Measurements from ENCODE around the gene QSER1. TPM values are rescaled to one million over a fixed set of nuclear protein-coding genes. Genes with fewer than 3 reads are reported as not detected.
"Not testable (repeated sequence)": the region's sequence is repeated elsewhere in the genome, so short reads cannot be mapped to it uniquely, and the experiment has no call there.

The QSER1 gene
- total RNA-seq, 1 experiment from 2014 or later: 5.7 TPM

GRCh38 chr11:32947978-32948377, 55.4 kb downstream of the QSER1 start:
- no peaks in the 10 kb centered on the region for H3K9me3 ChIP-seq
- no peaks in the 10 kb centered on the region for H3K27me3 ChIP-seq
- peaks cover 4% of the 10 kb centered on the region; the same call in 1 of the 2 replicates for H3K36me3 ChIP-seq
- no peak for DNase-seq
- no peak overlapping the region for H3K4me3 ChIP-seq

DNA sequence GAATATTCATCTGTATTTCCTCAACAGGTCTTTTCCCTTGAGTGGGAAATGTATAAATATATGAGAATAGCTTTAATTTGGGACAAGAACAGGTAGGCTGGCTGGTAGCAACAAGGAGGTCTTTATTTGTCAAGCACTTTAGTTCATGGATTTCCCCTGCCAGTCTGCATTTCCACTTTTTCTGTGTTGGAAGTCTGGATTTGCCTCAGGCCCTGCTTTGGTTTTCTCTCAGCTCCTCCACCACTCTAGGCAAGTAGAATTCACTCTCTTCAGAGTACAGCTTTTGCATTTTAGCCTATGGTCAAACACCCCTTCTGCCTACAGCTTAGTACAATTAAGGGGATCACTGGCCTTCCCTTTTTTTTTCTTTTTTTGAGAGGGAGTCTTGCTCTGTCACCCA, 57.1 kb downstream of the QSER1 start:
- no peaks in the 10 kb centered on the region for H3K27me3 ChIP-seq
- no peaks in the 10 kb centered on the region for H3K9me3 ChIP-seq
- no peak for DNase-seq
- no peak overlapping the region for H3K4me3 ChIP-seq
- peaks cover 8% of the 10 kb centered on the region; the same call in 1 of the 2 replicates for H3K36me3 ChIP-seq

- H3K27me3 ChIP-seq: no peaks in the 10 kb centered on the region
- no peak for DNase-seq
- no peaks in the 10 kb centered on the region for H3K9me3 ChIP-seq
- peaks cover 14% of the 10 kb centered on the region for H3K36me3 ChIP-seq
- H3K4me3 ChIP-seq: no peak overlapping the region
Measured at GRCh38 chr11:32952421-32952820, 59.8 kb downstream of the QSER1 start.

DNA sequence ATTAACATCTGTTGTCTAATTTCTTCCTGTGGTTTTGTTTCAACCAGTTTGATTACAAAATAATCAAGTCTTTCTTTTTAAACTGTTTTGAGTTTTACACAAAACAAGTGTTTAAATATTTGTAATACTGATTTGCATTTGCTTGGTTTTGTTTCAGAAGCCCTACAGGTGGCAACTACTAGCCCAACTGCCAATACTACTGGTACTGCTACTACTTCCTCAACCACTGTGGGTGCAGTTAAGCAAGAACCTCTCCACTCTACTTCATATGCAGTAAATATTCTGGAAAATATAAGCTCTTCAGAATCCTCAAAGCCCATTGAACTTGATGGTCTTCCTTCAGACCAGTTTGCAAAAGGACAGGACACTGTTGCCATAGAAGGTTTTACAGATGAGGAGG, 61.1 kb downstream of the QSER1 start:
- DNase-seq: no peak
- no peak overlapping the region for H3K4me3 ChIP-seq
- H3K36me3 ChIP-seq: peaks cover 17% of the 10 kb centered on the region
- no peaks in the 10 kb centered on the region for H3K9me3 ChIP-seq
- H3K27me3 ChIP-seq: no peaks in the 10 kb centered on the region

DNA sequence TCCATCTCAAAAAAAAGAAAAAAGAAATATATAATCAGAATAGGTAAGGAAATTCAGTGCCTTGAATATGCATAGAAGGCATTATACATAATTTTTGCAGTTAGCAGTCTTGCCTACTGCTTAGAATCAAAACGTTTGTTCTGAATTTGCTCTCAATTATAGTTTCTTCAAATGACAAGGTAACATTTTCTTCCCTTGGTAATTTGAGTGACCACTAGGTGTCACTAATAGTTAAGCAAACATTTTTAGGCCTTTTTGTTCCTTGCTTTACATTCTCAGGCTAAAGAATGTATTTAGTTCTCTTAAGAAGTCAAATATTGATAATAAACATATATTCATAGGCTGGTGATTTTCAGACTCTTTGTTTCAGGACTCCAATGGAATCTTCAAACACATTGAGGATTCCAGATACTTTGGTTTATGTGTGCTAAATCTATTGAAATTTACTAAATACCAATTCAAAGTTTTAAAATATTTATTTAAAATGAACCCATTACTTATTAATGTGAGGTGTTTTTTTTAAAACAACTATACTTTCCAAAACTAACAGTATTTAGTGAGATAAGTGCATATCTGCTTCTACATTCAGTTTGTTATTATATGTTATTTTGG, 68.0 kb downstream of the QSER1 start:
- no peak for DNase-seq
- no peaks in the 10 kb centered on the region for H3K9me3 ChIP-seq
- peaks cover 37% of the 10 kb centered on the region for H3K36me3 ChIP-seq
- no peak overlapping the region for H3K4me3 ChIP-seq
- H3K27me3 ChIP-seq: no peaks in the 10 kb centered on the region

- Histone ChIP-seq H3K27me3 (no peaks in the 10 kb centered on the region), H3K9me3 (no peaks in the 10 kb centered on the region), H3K36me3 (peaks cover 35% of the 10 kb centered on the region), H3K4me3 (no peak overlapping the region)
- no peak for DNase-seq
Measured at GRCh38 chr11:32962016-32962415, 69.4 kb downstream of the QSER1 start.

DNA sequence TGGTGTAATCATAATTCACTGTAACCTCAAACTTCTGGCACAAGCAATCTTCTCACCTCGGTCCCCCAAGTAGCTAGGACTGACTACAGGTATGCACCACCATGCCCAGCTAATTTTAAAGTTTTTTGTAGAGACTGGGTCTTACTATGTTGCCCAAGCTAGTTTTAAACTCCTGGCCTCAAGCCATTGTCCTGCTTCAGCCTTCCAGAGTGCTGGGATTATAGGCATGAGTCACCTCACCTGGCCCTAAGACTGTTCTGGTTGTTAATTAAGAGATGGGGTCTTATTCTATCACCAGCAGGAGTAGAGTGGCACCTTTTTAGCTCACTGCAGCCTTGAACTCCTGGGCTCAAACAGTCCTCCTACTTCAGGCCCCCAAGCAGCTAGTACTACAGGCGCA, 71.1 kb downstream of the QSER1 start:
- DNase-seq: no peak
- H3K36me3 ChIP-seq: peaks cover 32% of the 10 kb centered on the region
- H3K27me3 ChIP-seq: no peaks in the 10 kb centered on the region
- H3K9me3 ChIP-seq: no peaks in the 10 kb centered on the region
- H3K4me3 ChIP-seq: no peak overlapping the region

DNA sequence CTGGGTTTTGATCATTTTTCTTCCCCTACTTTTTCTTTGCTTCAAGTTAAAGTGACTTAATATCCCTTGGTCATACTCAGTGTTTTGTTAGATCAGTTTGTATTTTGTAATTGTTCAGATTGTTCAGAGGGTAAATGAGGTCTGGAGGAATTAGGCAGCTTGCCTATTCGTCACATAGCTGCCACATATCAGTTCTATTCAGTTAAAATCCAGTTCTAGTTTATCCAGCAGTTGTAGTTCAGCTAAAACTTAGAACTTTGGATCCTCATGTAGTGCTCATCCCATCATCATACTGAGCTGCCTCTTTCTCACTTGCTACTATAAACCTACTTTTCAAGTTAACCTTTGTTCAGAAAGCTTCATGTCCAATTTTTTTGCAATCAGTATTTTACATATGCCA, 75.9 kb downstream of the QSER1 start:
- no peak for DNase-seq
- H3K36me3 ChIP-seq: peaks cover 12% of the 10 kb centered on the region

GRCh38 chr11:32972233-32972632, 79.6 kb downstream of the QSER1 start:
- peaks cover 14% of the 10 kb centered on the region for H3K36me3 ChIP-seq
- H3K9me3 ChIP-seq, H3K27me3 ChIP-seq, H3K4me3 ChIP-seq, DNase-seq: not testable (repeated sequence)

More for the DNA sequence above, 75.9 kb downstream of the QSER1 start:
- Histone ChIP-seq H3K9me3 (no peaks in the 10 kb centered on the region), H3K27me3 (no peaks in the 10 kb centered on the region), H3K4me3 (no peak overlapping the region)

GRCh38 chr11:32972781-32973180, 80.2 kb downstream of the QSER1 start:
- Histone ChIP-seq H3K4me3 (no peak overlapping the region), H3K9me3 (no peaks in the 10 kb centered on the region), H3K36me3 (peaks cover 14% of the 10 kb centered on the region), H3K27me3 (no peaks in the 10 kb centered on the region)
- no peak for DNase-seq

DNA sequence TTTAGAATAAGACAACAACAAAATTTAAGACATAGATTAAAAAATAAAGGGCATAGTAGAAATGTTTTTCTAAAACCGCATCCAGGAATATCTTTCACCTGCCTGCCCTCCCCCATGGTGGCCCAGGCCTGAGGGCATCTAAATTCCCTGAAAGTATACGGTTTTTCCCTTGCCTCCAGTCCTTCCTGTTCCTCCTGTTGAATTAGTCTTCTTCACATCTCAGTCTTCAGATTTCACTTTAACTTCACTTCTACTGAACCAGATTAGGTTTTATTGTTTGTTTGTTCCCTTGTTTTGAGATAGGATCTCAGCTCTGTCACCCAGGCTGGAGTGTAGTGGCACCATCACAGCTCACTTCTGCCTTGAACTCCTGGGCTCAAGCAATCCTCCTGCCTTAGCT, 90.0 kb downstream of the QSER1 start:
- Histone ChIP-seq H3K9me3 (no peaks in the 10 kb centered on the region), H3K4me3 (no peak overlapping the region)

GRCh38 chr11:32983506-32983905, 90.9 kb downstream of the QSER1 start:
- Histone ChIP-seq H3K36me3 (peaks cover 2% of the 10 kb centered on the region; the same call in 1 of the 2 replicates), H3K27me3 (no peaks in the 10 kb centered on the region), H3K9me3 (no peaks in the 10 kb centered on the region), H3K4me3 (no peak overlapping the region)
- no peak for DNase-seq

More for the DNA sequence above, 90.0 kb downstream of the QSER1 start:
- no peak for DNase-seq
- Histone ChIP-seq H3K27me3 (no peaks in the 10 kb centered on the region), H3K36me3 (peaks cover 4% of the 10 kb centered on the region)

GRCh38 chr11:32985600-32985999, 93.0 kb downstream of the QSER1 start:
- no peaks in the 10 kb centered on the region for H3K27me3 ChIP-seq
- H3K4me3 ChIP-seq: no peak overlapping the region
- no peaks in the 10 kb centered on the region for H3K9me3 ChIP-seq
- no peaks in the 10 kb centered on the region for H3K36me3 ChIP-seq
- no peak for DNase-seq

- Histone ChIP-seq H3K4me3 (no peak overlapping the region), H3K9me3 (peaks cover 2% of the 10 kb centered on the region; the same call in 1 of the 2 replicates), H3K36me3 (no peaks in the 10 kb centered on the region), H3K27me3 (no peaks in the 10 kb centered on the region)
- DNase-seq: no peak
Measured at GRCh38 chr11:32987851-32988250, 95.2 kb downstream of the QSER1 start.

DNA sequence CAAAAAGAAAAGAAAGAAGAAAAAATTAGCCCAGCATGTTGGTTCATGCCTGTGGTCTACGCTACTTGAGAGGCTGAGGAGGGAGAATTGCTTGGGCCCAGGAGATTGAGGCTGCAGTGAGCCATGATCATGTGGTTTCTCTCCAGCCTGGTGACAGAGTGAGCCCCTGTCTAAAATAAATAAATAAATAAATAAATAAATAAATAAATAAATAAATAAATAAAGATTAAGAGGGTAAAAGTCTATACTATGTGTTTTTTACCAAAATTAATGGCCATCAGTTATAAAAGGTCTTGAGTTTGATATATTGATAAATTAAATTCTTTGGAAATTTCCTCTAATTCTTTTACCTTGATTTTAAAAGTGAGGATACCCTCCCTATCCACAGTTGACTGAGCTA, 97.9 kb downstream of the QSER1 start:
- Histone ChIP-seq H3K9me3 (peaks cover 2% of the 10 kb centered on the region; the same call in 1 of the 2 replicates), H3K4me3 (no peak overlapping the region), H3K27me3 (no peaks in the 10 kb centered on the region), H3K36me3 (no peaks in the 10 kb centered on the region)
- DNase-seq: no peak

GRCh38 chr11:32991427-32991826, 98.8 kb downstream of the QSER1 start:
- Histone ChIP-seq H3K4me3 (no peak overlapping the region), H3K27me3 (no peaks in the 10 kb centered on the region), H3K9me3 (peaks cover 2% of the 10 kb centered on the region; the same call in 1 of the 2 replicates), H3K36me3 (no peaks in the 10 kb centered on the region)
- no peak for DNase-seq

- no peak for DNase-seq
- no peaks in the 10 kb centered on the region for H3K27me3 ChIP-seq
- H3K4me3 ChIP-seq: no peak overlapping the region
- no peaks in the 10 kb centered on the region for H3K36me3 ChIP-seq
- H3K9me3 ChIP-seq: peaks cover 2% of the 10 kb centered on the region; the same call in 1 of the 2 replicates
Measured at GRCh38 chr11:32991898-32992297, 99.3 kb downstream of the QSER1 start.

DNA sequence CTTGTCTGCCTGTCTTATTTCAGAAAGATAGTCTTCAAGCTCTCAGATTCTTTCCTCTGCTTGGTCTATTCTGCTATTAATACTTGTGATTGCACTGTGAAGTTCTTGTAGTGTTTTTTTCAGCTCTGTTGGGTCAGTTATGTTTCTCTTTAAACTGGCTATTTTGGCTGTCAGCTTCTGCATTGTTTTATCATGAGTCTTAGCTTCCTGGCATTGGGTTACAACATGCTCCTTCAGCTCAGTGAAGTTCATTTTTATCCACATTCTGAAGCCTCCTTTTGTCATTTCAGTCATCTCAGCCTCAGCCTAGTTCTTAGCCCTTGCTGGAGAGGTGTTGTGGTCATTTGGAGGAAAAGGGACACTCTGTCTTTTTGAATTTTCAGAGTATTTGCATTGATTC, 107.6 kb downstream of the QSER1 start:
- H3K27me3 ChIP-seq: no peaks in the 10 kb centered on the region
- no peak overlapping the region for H3K4me3 ChIP-seq
- H3K36me3 ChIP-seq: no peaks in the 10 kb centered on the region
- H3K9me3 ChIP-seq: no peaks in the 10 kb centered on the region
- no peak for DNase-seq

Data from MG63 (cell line).